GM12878 (cell line): ENCODE measurements around the gene APBA1. TPM values are rescaled to one million over a fixed set of nuclear protein-coding genes. Genes with fewer than 3 reads are reported as not detected.

Source experiments
- ATAC-seq: fragments of 200-7000 bp; cut with Tn5 transposase; 3 replicates; pipeline ENCODE4 v1.9.1; 2020; ENCODE audit warnings: mild to moderate bottlenecking, moderate library complexity
- BruUV-seq: library from RNA; stranded (reverse); fragments of 400-500 nt; replicated peaks from 2 replicates; lab custom pipeline; 2021; lab: Mats Ljungman, UMichigan
- CTCF ChIA-PET: fragments of 300-600 bp; sonication (Branson Sonifier 250); formaldehyde crosslinking; extraction: SDS; loops from one replicate; lab custom pipeline; 2021; ENCODE audit warnings: inconsistent platforms; lab: Yijun Ruan, JAX
- POLR2A ChIA-PET: fragments of 350-600 bp; formaldehyde crosslinking; extraction: SDS; loops from one replicate; lab custom pipeline; 2021; ENCODE audit warnings: inconsistent platforms; lab: Charles Lee
- RAD21 ChIA-PET: fragments of 300-600 bp; sonication (Branson Sonifier 250); formaldehyde crosslinking; loops from one replicate; lab custom pipeline; 2023; ENCODE audit warnings: antibody characterized with exemption; ENCODE audit not compliant: unreplicated experiment; lab: Charles Lee
- SMC1A ChIA-PET: fragments of 300-600 bp; sonication (Branson Sonifier 250); formaldehyde crosslinking; loops from one replicate; lab custom pipeline; 2023; ENCODE audit not compliant: unreplicated experiment, uncharacterized antibody; lab: Charles Lee
- DNase-seq: peaks from one replicate; pipeline ENCODE4 v3.0.0-alpha.2; 2011; ENCODE audit warnings: low read depth, low spot score
- FAIRE-seq: peaks from 3 replicates; lab custom pipeline; 2011; peaks lifted over from hg19 to GRCh38; lab: Jason Lieb, UNC
- H2AFZ ChIP-seq: 2 replicates; pipeline ENCODE4 v1.6.0; 2011; ENCODE audit warnings: low read depth, low read length, control low read depth; ENCODE audit not compliant: control insufficient read depth
- H3K27ac ChIP-seq: 2 replicates; pipeline ENCODE4 v1.5.1; 2011; ENCODE audit warnings: control low read depth; ENCODE audit not compliant: control insufficient read depth, insufficient read depth
- H3K27me3 ChIP-seq, 2 experiments: replicated peaks in 1 of 2; 2 replicates each; pipeline versions ENCODE4 v1.6.0 to v1.6.1; 2011; ENCODE audit warnings: low read length in 1 of 2; ENCODE audit not compliant: control insufficient read depth in 2 of 2, insufficient read depth in 2 of 2
- H3K36me3 ChIP-seq, 2 experiments: 2 replicates each; pipeline ENCODE4 v1.5.1; 2011; ENCODE audit warnings: low read length in 1 of 2; ENCODE audit not compliant: control insufficient read depth in 2 of 2, insufficient read depth in 2 of 2
- H3K4me1 ChIP-seq: 2 replicates; pipeline ENCODE4 v1.6.1; 2011; ENCODE audit warnings: mild to moderate bottlenecking, low read length, moderate library complexity, mixed read lengths; ENCODE audit not compliant: control insufficient read depth, insufficient read depth
- H3K4me2 ChIP-seq: 2 replicates; pipeline ENCODE4 v1.6.0; 2011; ENCODE audit warnings: control low read depth; ENCODE audit not compliant: control insufficient read depth, insufficient read depth
- H3K4me3 ChIP-seq: fragments of 200-600 bp; sonication (generic); 2 replicates; pipeline ENCODE4 v1.5.1; 2016
- H3K79me2 ChIP-seq: 2 replicates; pipeline ENCODE4 v1.6.0; 2011; ENCODE audit warnings: low read length; ENCODE audit not compliant: control insufficient read depth, insufficient read depth
- H3K9ac ChIP-seq: 2 replicates; pipeline ENCODE4 v1.8.0; 2011; ENCODE audit warnings: low read length, control low read depth, mixed read lengths; ENCODE audit not compliant: control insufficient read depth, insufficient read depth
- H3K9me3 ChIP-seq: replicated peaks from 3 replicates; pipeline ENCODE4 v1.5.1; 2011; ENCODE audit warnings: mild to moderate bottlenecking, low read length; ENCODE audit not compliant: control insufficient read depth, insufficient read depth
- H4K20me1 ChIP-seq: 2 replicates; pipeline ENCODE4 v1.6.0; 2011; ENCODE audit not compliant: control insufficient read depth, insufficient read depth
- ATF2 ChIP-seq: IDR thresholded peaks from 2 replicates; pipeline ENCODE4 v1.6.1; 2012; ENCODE audit warnings: low read length, inconsistent platforms
- BCL3 ChIP-seq: IDR thresholded peaks from 2 replicates; pipeline ENCODE4 v1.6.1; 2011; ENCODE audit warnings: borderline replicate concordance, low read depth, mild to moderate bottlenecking, moderate library complexity, low read length; ENCODE audit not compliant: insufficient read depth, poor library complexity, severe bottlenecking
- CHD1 ChIP-seq: IDR thresholded peaks from 2 replicates; pipeline ENCODE4 v1.6.1; 2012; ENCODE audit warnings: low read depth, low read length, improper control_type of control experiment
- EGR1 ChIP-seq, 2 experiments: IDR thresholded peaks; 1 replicate in 1 of 2; 2 replicates in 1 of 2; pipeline ENCODE4 v1.6.1; 2011 to 2012; ENCODE audit warnings: low read depth in 2 of 2, low read length in 2 of 2, borderline replicate concordance in 1 of 2, mild to moderate bottlenecking in 1 of 2, moderate library complexity in 1 of 2
- EP300 ChIP-seq, 2 experiments: fragments of 150-350 bp in 1 of 2; IDR thresholded peaks; 2 replicates each; pipeline ENCODE4 v1.6.1; 2011 to 2012; ENCODE audit warnings: low read depth in 2 of 2, low read length in 2 of 2, borderline replicate concordance in 1 of 2, improper control_type of control experiment in 1 of 2, inconsistent platforms in 1 of 2; ENCODE audit not compliant: control insufficient read depth in 1 of 2
- EZH2 ChIP-seq: IDR thresholded peaks from 2 replicates; pipeline ENCODE4 v1.6.1; 2012; ENCODE audit warnings: low read depth, mild to moderate bottlenecking, control low read depth, inconsistent platforms, low read length, borderline replicate concordance; ENCODE audit not compliant: control insufficient read depth
- FOXM1 ChIP-seq: IDR thresholded peaks from 2 replicates; pipeline ENCODE4 v1.6.1; 2012; ENCODE audit warnings: low read depth, mild to moderate bottlenecking, inconsistent platforms, low read length, moderate library complexity
- MAX ChIP-seq: IDR thresholded peaks from 2 replicates; pipeline ENCODE4 v1.6.1; 2012; ENCODE audit warnings: low read depth, low read length, improper control_type of control experiment
- PAX5 ChIP-seq: IDR thresholded peaks from 2 replicates; pipeline ENCODE4 v1.6.1; 2011; ENCODE audit warnings: low read depth, low read length, borderline replicate concordance
- RAD21 ChIP-seq: IDR thresholded peaks from 2 replicates; pipeline ENCODE4 v1.6.1; 2011; ENCODE audit warnings: mild to moderate bottlenecking, low read depth, low read length, moderate library complexity; ENCODE audit not compliant: insufficient read depth
- ZNF207 ChIP-seq: fragments of 450-650 bp; IDR thresholded peaks from 2 replicates; pipeline ENCODE4 v1.6.1; 2014; ENCODE audit warnings: antibody characterized with exemption, mild to moderate bottlenecking, borderline replicate concordance
- ZNF622 ChIP-seq: fragments of 450-650 bp; IDR thresholded peaks from 2 replicates; pipeline ENCODE4 v1.6.1; 2017; ENCODE audit warnings: mild to moderate bottlenecking, inconsistent platforms
- WGBS: methylation state at CpG from one replicate; pipeline ENCODE4 v1.1.6; 2016; ENCODE audit warnings: low lambda C conversion rate; ENCODE audit not compliant: insufficient replicate concordance, insufficient coverage; ENCODE audit errors: missing lambda C conversion rate; 5-methylcytosine and 5-hydroxymethylcytosine counted together
- in situ Hi-C: fragments of 300-500 bp; cut with MboI; formaldehyde crosslinking; loops from 9 replicates; pipeline ENCODE4 v1.14.3; 2018; ENCODE audit warnings: mixed read lengths
- intact Hi-C: fragments of 100-400 bp; cut with micrococcal nuclease; formaldehyde crosslinking; loops from one replicate; pipeline ENCODE4 v1.14.2; 2022; ENCODE audit not compliant: unreplicated experiment
- polyA plus RNA-seq, 11 experiments: library from polyadenylated mRNA; depleted of rRNA in 4 of 11; unstranded in 6 of 11; stranded (reverse) in 5 of 11; fragments of >200 nt; fragmentation: Nextera tagmentation in 4 of 11; fragmentation: Illumina TruSeq in 1 of 11; extraction: Ambion mirVana in 4 of 11; extraction: Trizol in 1 of 11; gene quantifications; 1 replicate in 1 of 11; 2 replicates in 10 of 11; pipeline versions ENCODE4 v1.2.1 to v1.2.3, GENCODE V29; 2011 to 2016; ENCODE audit warnings: inconsistent platforms in 2 of 11, missing spikeins in 2 of 11, low read depth in 1 of 11
- total RNA-seq, 4 experiments: library from RNA; depleted of rRNA in 3 of 4; stranded (reverse); fragments of >200 nt in 3 of 4; fragmentation: Illumina TruSeq in 1 of 4; extraction: Trizol in 1 of 4; gene quantifications; 2 replicates each; pipeline versions ENCODE4 v1.2.1 to v1.2.3, GENCODE V29; 2013 to 2021

APBA1 gene
- total and polyA plus RNA-seq, 10 of the 15 experiments (the other 5 are each of a cell fraction or from before 2014, with no cell fraction given), result 0.01 to 1.3 (median 0.05) TPM; not detected in 7

- Histone ChIP-seq H3K9ac (no peak overlapping the region), H3K27ac (no peak overlapping the region), H3K27me3 (no peaks in the 10 kb centered on the region), H4K20me1 (no peaks in the 10 kb centered on the region), H3K9me3 (no peaks in the 10 kb centered on the region), H3K4me1 (no peaks in the 10 kb centered on the region), H2AFZ (no peak overlapping the region), H3K36me3 (no peaks in the 10 kb centered on the region), H3K79me2 (no peaks in the 10 kb centered on the region), H3K4me3 (no peak overlapping the region), H3K4me2 (no peak overlapping the region)
- DNase-seq (no peak), ATAC-seq (no peak), FAIRE-seq (no peak)
- ChIA-PET CTCF (interaction anchor here (0.6 kb wide), 1 partner anchor 431 kb away, joined by 6 read pairs; no protein-coding TSS in a partner anchor), SMC1A (no interaction called here), RAD21 (no interaction called here), POLR2A (no interaction called here)
- WGBS, result 5% methylated on average over 1 of the region's 1 CpG
- BruUV-seq, result no TSS peak
- in situ Hi-C loops (no loop called here), intact Hi-C loops (no loop called here)
- no peak for TF ChIP-seq ZNF207
- TF ChIP-seq EZH2, result no peak
- no peak for TF ChIP-seq MAX
- no peak for TF ChIP-seq PAX5
- TF ChIP-seq FOXM1, result no peak
- no peak for TF ChIP-seq ZNF622
- TF ChIP-seq EP300 (IDR thresholded peaks at IDR 0.05; ENCODE audit: borderline replicate concordance in 1 of 2, control insufficient read depth in 1 of 2, low read depth in 2 of 2, low read length in 2 of 2), result no peak
These were observed 238.8 kb downstream of the APBA1 start for GRCh38 chr9:69433392-69433791.

- Histone ChIP-seq H3K4me2 (no peak overlapping the region), H3K27ac (no peak overlapping the region), H3K27me3 (peaks cover 0 to 3% of the 10 kb centered on the region in 2 experiments; a peak in 2 of 4 replicates), H3K9me3 (no peaks in the 10 kb centered on the region), H3K4me1 (no peaks in the 10 kb centered on the region), H2AFZ (no peak overlapping the region), H3K36me3 (no peaks in the 10 kb centered on the region), H3K79me2 (no peaks in the 10 kb centered on the region), H4K20me1 (no peaks in the 10 kb centered on the region), H3K4me3 (no peak overlapping the region), H3K9ac (no peak overlapping the region)
- 37% methylated on average over 9 of the region's 11 CpGs for WGBS
- ATAC-seq, result no peak
- no peak for FAIRE-seq
- in situ Hi-C loops (no loop called here), intact Hi-C loops (no loop called here)
- ChIA-PET CTCF (no interaction called here), RAD21 (interaction anchor here (1.1 kb wide), 1 partner anchor 10 kb away, joined by 4 read pairs; no protein-coding TSS in a partner anchor), POLR2A (no interaction called here), SMC1A (interaction anchor here (1.0 kb wide), 1 partner anchor 128 kb away, joined by 3 read pairs; no protein-coding TSS in a partner anchor)
- no TSS peak for BruUV-seq
- no peak for DNase-seq
- TF ChIP-seq ATF2, result no peak
- no peak for TF ChIP-seq CHD1
- no peak for TF ChIP-seq RAD21
- TF ChIP-seq EGR1 (IDR thresholded peaks at IDR 0.05; ENCODE audit: borderline replicate concordance in 1 of 2, low read depth in 2 of 2, low read length in 2 of 2), result no peak
- no peak for TF ChIP-seq BCL3
These were observed 239.5 kb downstream of the APBA1 start for GRCh38 chr9:69432623-69433022.
